ENCODE data around the gene ITGA2. TPM values are rescaled to one million over a fixed set of nuclear protein-coding genes. Genes with fewer than 3 reads are reported as not detected.

The ITGA2 gene
- total RNA-seq, 1 donor from 2014 or later = 5.5 TPM

DNA sequence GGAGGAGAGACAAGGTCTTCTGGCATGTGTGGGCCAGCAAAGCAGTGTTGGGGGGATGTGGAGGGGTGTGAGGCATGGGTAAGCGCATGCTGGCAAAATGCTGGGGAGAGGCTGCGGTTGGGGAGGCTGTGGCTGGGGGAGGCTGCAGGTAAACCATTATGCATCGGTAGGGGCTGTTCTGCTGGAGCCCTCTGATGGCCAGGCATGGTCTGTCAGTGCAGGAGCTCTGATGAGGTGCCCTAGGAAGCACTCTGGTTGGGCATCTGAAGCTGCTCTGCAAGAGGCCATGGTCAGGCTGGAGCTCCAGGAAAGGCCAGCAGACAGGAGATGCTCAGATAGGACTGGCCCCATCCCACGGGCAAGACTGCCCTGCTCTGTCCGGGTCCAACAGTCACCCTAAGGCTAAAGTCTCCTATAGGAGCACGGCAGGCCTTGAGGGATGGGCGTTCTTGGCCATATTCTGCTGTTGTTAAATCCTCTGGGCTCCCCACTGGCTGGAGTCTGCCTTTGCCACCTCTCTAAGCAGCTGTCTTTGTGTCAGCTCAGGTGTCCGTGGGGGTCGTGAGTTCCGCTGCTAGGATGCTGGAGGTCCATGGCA is 28.7 kb downstream of the ITGA2 start:
- DNase-seq = no peak

- no peak for DNase-seq
Observed at GRCh38 chr5:53019320-53019719, 30.2 kb downstream of the ITGA2 start.

- no peak for DNase-seq
Observed at GRCh38 chr5:53022930-53023511, 33.9 kb downstream of the ITGA2 start.

DNA sequence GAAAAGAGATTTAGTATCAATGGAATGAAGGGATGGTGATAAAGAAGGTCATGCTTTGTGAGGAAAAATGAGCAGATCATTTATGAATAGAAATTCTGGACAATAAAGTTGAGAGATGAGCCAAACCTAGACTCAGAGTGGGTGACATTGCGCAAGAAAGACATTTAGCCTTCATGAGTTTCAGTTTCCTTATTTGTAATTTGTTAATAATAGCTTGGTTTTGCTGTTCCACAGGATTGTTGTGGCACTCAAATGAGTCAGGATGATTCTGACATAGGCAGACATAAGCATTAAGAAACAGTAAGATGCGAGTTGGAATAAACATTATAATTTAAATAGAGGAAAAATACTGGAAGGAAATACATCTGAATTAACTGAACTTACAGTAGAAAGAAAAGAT is 34.8 kb downstream of the ITGA2 start:
- DNase-seq = no peak

- DNase-seq = no peak
Observed at GRCh38 chr5:53024535-53024934, 35.4 kb downstream of the ITGA2 start.

DNA sequence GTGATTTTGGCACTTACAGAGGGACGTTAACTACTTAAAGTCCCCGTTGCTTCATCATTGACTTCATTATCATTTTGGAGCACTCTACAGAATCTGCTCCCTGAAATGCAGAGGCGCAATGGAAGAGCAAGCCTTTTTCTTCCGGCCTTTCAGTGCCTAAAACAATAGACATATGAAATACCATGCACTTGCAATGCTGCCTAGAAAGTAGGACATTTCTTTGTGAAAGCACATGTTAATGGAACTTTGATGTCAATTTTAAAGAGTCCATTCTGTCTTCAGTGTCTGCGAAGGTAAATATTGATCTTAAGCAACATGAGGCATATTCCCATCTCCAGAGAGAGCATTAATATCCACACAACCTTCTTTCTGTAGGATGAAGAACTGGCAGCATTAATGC is 36.3 kb downstream of the ITGA2 start:
- DNase-seq = no peak

GRCh38 chr5:53027913-53028312 is 38.8 kb downstream of the ITGA2 start:
- DNase-seq = no peak

DNA sequence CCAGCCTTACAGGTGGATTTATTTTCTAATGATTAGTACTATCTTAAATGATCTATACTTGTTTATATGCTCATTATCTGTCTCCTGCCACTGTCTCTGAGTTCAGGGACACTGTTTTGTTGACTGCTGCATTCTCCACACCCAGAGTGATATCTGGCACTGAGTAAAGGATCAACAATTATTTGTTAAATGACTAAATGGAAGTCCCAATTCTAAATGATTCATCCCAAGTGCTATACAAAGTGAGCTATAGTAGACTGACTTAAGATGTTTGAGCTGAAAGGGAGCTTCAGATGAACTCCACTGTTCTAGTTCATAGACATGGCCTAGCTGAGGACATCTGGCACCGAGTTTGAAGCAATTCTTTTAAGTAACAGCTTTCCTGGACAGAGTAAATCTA is 40.5 kb downstream of the ITGA2 start:
- no peak for DNase-seq

GRCh38 chr5:53030893-53031292 is 41.7 kb downstream of the ITGA2 start:
- no peak for DNase-seq

DNA sequence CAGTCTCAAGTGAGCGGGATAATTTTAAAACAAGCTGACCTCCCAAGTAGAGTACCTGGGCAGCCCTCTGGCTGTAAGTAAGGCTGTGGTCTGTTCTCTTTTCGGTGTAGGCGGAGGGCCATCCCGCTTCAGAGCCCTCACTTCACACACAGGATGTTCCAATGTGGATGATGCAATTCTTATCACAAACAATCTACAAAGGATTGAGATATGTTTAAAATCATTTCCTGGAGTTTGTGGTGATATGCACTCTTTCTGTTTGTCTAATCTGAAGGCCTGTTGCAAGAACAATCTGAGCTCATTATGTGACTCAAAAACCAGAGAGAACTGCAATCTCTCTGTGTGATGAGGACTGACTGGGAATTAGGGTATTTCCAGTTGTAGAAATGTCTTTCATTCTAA is 42.5 kb downstream of the ITGA2 start:
- no peak for DNase-seq

- DNase-seq = no peak
Observed at GRCh38 chr5:53032188-53032587, 43.0 kb downstream of the ITGA2 start.

DNA sequence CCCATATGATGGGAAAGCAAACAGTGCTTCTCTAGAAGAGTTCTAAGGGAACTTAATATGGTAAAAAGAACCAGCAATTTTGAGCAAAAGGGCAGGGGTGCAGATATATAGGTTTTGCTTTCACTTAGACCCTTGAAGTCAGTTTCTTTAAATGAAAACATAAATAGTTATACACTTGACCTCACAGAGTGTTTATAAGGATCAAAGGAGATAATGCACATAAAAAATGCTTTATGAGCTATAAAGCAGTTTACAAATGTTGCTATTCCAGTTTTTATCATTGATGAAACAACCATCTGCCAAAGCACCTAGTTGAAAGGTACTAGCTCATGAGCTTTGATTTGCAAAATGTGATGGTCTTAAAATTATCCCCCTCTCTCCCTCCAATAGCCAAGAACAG is 45.7 kb downstream of the ITGA2 start:
- no peak for DNase-seq

DNA sequence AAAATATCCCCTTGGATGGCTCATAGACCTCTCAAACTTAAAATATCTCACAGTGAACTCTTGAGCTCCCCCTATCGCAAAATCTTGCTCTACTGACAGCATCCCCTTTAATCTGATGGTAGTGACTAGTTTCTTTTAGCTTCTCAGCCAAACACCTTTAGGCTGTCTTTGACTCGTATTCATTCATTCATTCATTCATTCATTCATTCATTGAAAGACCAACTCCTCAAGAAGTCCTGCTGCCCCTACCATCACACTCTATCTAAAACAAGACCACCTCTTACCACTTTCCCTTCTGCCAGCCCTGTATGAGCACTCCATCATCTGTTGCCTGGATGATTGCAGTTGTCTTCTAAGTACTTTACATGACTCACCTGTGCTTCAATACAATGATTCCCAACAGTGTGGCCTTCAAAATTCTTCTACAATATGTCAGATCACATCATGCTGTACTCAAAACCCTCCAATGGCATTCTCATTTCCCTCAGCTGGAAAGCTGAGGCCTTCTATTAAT is 46.8 kb downstream of the ITGA2 start:
- DNase-seq = no peak

- no peak for DNase-seq
Observed at GRCh38 chr5:53037141-53037859, 48.1 kb downstream of the ITGA2 start.

GRCh38 chr5:53038196-53038847 is 49.2 kb downstream of the ITGA2 start:
- DNase-seq = no peak

DNA sequence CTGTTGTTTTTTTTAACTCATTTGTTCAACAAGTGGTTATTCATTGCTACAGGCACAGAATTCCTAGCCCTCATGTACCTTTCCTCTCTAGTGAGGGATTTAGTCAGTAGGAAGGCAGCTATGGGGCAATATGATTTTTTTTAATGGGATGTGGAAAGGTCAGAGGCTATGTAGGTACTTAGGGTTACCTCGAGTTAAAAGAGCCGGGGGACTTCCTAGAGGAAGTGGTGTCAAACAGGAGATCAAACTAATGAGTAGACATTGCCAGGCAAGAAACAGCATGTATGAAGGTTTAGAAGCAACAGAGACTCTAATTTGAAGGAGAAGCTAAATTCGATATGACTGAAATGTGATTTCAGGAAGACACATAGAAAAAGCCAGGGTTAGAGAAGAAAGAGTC is 50.7 kb downstream of the ITGA2 start:
- DNase-seq = no peak

DNA sequence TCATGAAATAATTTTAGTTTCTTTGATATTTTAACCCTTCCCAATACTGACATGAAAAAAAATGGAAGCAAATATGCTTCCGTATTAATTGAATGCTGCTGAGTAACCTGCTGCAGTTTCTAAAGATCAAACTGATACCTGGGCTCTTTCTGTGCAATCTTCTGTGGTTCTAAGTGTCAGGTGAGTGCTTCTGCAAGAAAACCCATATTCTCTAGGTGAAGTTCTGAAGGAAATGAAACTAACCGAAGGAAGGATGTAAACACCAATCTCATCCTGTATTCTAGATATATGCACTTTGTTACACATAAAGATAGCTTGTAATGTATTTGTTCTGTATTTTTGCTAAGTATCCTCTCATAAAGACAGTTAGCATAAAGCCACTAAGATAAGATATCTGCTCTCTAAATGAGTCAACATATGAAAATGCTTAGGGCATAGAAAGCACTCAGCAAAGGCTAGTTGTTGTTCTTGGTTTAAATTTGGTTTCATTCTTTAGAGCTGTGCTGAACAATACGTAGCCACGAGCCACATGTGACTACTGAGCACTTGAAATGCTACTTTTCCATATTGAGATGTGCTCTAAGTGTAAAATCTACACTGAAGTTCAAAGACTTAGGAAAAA is 52.0 kb downstream of the ITGA2 start:
- DNase-seq = no peak

- DNase-seq = no peak
Observed at GRCh38 chr5:53041740-53042139, 52.6 kb downstream of the ITGA2 start.

GRCh38 chr5:53045263-53045662 is 56.1 kb downstream of the ITGA2 start:
- no peak for DNase-seq

DNA sequence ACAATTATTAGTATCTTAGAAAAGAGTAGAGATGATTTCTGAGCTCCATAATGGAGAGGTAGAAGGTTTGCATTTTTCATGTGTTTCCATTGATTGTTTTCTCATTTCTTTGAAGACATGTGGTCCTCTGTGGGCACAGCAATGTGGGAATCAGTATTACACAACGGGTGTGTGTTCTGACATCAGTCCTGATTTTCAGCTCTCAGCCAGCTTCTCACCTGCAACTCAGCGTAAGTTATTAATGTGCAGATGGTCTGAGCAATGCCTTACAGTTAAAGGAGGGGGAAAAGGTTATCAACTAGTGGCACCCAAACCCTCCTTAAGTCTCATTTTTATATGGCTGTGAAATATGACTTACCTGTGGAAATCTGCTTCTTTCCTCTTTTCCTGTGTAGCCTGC is 59.1 kb downstream of the ITGA2 start:
- DNase-seq = no peak

- DNase-seq = no peak
Observed at GRCh38 chr5:53052499-53052898, 63.3 kb downstream of the ITGA2 start.

DNA sequence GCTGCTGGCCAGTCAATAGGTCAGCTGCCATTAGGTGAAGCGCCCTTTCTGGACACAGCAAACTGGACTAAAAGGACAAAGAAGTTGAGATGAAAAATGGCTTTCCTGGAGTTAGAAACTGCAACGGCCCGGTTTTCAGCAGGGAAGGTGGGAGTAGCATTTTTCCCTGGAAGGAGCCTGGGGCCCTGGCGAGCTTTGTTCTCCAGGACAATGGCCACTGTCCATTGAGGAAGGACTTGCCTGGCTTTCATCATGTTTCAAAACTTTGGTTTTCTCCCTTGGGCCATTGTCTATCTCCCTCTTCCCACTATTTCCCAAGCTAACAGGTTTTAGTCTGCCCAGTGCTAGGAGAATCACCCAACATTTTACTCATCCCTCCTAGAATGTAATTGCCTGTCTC is 64.2 kb downstream of the ITGA2 start:
- no peak for DNase-seq

DNA sequence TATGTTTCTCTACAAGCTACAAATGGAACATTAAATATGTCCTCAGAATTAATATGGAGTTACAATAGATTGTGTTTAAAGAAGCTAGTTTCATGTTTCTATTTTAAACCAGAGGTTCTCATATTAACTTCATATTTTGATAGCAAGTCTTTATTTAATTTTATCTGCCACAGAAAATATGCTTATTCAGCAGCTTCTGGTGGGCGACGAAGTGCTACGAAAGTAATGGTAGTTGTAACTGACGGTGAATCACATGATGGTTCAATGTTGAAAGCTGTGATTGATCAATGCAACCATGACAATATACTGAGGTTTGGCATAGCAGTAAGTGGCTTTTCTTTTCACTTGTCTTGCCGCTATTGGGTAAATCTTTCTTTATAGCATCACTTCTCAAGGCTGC is 66.2 kb downstream of the ITGA2 start:
- DNase-seq = no peak
